AG09319 (cell line): ENCODE results near the gene AATK.

ENCODE experiments used
- DNase-seq: peaks from one replicate; pipeline ENCODE4 v3.0.0-alpha.2; 2010; ENCODE audit warnings: low read depth; ENCODE audit errors: extremely low read depth
- CTCF ChIP-seq: IDR thresholded peaks from 2 replicates; pipeline ENCODE4 v1.5.1; 2011; ENCODE audit warnings: low read depth, mild to moderate bottlenecking, inconsistent platforms, low read length, moderate library complexity

The AATK gene

GRCh38 chr17:81126281-81127132, 39.5 kb downstream of the AATK start:
- TF ChIP-seq CTCF: no peak
- no peak for DNase-seq

- no peak for TF ChIP-seq CTCF
- DNase-seq: no peak
Measured at GRCh38 chr17:81125573-81126081, 40.4 kb downstream of the AATK start.

GRCh38 chr17:81124377-81124776, 41.6 kb downstream of the AATK start:
- no peak for DNase-seq

GRCh38 chr17:81123052-81124048, 42.7 kb downstream of the AATK start:
- no peak for TF ChIP-seq CTCF
- DNase-seq: no peak

More at GRCh38 chr17:81124377-81124776, 41.6 kb downstream of the AATK start:
- TF ChIP-seq CTCF: no peak

DNA sequence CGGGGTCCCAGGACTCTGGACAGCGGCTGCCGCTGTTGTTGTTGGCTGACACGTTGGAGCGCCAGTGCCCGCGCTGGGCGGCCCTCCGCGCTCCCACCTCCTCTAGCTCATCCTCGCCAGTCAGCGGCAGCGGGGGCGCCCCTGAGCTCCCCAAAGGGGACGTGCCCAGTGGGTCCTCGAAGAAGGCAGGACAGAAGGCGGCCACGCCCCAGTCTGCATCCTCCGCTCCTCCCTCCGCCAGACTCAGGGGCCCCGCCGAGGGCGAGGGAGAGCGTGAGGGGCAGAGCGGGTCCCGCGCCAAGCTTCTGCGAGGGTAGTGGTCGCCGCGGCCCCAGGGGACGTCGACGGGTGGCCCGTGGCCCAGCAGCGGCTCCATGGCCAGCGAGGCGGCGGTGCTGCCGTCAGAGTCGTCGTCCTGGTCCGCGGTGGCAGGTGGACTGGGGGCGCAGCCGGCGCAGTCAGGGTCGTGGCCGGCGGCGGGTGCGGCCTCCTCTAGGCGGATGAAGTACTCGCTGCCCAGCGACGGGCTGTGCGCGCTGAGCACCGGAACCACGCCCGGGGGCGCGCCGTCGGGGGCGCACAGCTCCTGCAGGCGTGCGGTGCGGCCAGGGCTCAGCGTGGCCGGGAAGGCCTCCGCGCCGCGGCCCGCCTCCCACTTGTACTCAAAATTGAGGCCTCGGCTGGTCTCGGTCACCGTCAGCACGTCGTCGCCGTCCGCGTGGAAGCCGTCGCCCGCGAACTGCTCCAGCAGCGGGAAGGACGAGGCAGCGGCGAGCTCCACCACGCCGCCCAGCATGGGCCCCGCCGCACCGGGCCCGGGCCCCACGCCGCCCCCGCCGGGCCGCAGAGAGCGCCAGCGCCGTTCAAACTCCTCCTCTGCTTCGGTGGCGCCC, 43.9 kb downstream of the AATK start:
- no peak for TF ChIP-seq CTCF
- no peak for DNase-seq

DNA sequence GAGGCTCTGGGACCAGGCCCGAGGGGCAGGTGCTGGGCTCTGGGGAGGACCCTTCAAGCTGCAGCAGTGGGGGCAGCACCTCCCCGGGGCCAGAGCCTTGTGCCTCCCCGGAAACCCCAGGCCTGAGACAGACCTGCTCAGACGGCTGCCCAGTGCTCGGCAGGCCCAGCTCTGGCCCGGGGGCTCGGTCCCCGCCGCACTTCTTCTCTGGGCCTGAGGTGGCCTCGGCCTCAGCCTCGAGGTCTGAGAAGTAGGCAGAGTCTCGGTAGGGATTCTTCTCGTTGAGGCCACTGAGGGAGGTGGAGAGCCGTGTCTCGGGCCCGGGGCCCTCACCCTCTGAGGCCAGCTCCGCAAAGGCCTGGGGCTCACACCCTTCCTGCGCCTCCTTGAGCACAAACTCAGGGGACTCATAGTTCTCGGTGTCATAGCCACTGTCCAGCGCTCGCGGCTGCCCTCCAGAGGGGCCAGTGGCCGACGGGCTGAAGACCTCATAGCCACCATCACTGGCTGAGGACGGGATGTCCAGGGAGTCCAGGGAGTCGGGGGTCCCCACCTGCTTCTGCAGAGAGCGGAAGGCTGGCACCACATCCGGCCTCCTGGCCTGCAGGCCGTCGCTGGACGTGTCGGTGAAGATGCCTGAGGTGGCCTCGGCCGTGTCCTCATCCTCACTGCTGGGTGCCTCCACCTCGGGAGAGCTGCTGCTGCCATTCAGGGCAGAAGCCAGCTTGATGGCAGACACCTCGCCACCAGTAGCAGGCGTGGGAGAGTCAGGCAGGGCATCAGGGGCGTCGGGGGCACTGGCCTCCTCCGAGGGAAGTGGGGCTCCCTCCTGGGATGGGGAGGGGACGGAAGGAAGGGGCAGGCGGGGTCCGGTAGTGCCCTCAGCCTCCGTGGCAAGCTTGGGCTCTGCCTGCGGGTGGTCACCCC, 45.1 kb downstream of the AATK start:
- TF ChIP-seq CTCF: no peak
- no peak for DNase-seq
